Activated CD4-positive, CD25-positive, alpha-beta regulatory T cell treated with anti-CD3 and anti-CD28 coated beads, Interleukin-2, amount 50 U/mL, for 72 hours (primary cell): ENCODE measurements around the gene ITGA1.

Experiments
- DNase-seq: peaks from one replicate; pipeline ENCODE4 v3.0.0; 2021

ITGA1 gene

GRCh38 chr5:52977264-52977897, 189.7 kb downstream of the ITGA1 start:
- DNase-seq: no peak

GRCh38 chr5:52981507-52981906, 193.8 kb downstream of the ITGA1 start:
- DNase-seq: no peak

GRCh38 chr5:52983731-52984636, 196.3 kb downstream of the ITGA1 start:
- no peak for DNase-seq

- no peak for DNase-seq
These were observed 197.6 kb downstream of the ITGA1 start for GRCh38 chr5:52985306-52985705.

- DNase-seq: no peak
These were observed 200.1 kb downstream of the ITGA1 start for GRCh38 chr5:52987711-52988331.

DNA sequence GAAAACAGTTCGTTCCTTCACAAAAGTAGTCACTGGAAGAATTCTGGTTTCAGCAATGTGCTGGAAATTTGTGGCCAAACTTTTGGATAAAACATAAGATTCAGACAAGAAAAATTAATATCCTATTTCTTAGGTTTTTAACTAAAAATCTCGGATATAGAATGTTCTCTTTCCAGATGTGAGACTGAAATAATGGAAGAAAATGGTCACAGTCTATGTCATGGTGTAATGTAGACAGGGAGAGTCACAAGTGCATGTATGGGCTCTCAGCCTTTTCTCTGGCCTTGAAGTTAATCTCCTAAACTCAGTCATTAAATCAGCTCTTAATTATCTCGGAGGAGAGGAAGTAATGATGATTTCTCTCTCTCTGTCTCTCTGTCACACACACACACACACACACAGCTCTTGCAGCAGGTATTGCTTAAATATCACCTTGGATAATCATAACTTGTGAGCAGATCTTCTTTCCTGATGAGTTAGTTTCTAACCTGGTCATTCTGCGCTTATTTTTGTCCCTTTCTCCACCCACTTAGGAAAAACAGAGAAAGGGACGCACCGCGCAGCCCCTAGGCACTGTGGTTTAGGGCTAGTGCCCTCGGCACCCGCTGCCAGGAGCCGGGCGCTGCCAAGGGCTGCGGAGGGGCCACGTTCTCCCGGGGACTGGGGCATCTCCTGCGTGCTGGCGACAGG, 200.8 kb downstream of the ITGA1 start:
- peak; percentile 32 for DNase-seq

DNA sequence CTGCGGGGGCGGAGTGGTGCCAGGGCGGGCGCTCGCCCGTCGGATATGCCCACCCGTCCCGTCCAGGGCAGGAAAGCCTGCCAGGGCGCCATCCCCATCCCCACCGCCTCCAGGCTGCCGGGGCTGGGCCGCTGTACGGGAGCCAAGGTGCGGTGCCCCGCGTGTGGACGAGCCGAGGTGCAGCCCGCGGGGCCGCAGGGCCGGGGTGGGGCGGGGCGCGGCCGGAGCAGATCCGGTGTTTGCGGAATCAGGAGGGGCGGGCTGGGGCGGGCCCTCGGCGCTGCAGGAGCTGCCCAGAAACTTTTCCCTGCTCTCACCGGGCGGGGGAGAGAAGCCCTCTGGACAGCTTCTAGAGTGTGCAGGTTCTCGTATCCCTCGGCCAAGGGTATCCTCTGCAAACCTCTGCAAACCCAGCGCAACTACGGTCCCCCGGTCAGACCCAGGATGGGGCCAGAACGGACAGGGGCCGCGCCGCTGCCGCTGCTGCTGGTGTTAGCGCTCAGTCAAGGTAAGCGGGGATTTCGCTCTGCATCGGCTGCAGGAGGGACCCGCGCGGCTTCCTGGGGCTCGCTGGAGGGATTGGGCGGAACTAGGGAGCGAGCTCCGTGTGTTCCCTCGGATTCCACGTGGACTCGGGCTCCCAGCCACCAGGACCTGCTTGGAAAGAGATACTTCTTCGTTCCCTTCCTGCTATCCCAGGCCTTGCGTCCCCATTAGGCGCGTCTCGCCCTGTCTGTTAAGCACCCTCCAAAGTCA, 201.5 kb downstream of the ITGA1 start, which contains the start of gene ITGA2:
ITGA2 (plus strand) TSS at position 328 of the 756 bp plus-strand sequence; CDS start at position 445, 117 bp downstream.
- peak; percentile 34 for DNase-seq

- DNase-seq: no peak
These were observed 202.2 kb downstream of the ITGA1 start for GRCh38 chr5:52989781-52990527.

- no peak for DNase-seq
These were observed 202.8 kb downstream of the ITGA1 start for GRCh38 chr5:52990528-52990925.

GRCh38 chr5:52993367-52993766, 205.7 kb downstream of the ITGA1 start:
- DNase-seq: no peak

GRCh38 chr5:52994266-52994665, 206.6 kb downstream of the ITGA1 start:
- DNase-seq: no peak

DNA sequence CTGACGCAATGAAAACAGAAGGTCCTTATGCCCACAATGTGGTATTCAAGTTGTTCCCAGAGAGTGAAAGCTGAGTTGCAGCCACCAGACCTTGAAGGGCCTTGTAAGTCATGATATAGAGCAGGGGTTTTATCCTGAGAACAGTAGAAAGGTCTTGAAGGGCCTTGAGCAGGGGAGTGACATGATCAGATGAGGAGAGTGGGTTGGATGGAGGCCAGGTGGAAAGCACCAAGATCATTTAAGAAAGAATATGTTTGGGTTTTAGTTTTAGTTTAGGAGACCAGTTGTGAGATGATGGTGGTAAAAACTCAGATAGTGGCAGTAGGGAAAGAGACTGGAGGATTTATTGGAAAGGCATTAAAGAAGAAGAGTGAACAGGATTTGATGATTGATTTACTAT, 207.4 kb downstream of the ITGA1 start:
- DNase-seq: no peak

DNA sequence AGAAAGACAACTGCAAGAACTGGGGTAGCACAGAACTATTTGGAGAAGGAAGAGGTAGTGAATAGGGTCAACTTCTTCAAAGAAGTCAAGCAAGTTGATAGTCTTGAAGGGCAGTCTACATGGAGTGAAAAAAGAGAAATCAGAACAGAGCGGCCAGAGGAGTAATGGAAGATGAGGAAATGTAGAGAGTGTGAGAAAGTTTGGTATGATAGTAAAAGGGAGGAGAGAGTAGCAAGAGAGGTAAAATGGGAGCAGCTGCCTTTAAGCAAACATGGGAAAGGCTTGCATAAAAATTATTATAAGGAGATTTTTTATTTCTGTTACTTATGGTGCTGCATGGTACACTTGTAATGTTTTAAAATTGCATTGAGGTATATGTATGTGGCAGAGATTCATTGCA, 208.2 kb downstream of the ITGA1 start:
- no peak for DNase-seq

GRCh38 chr5:52996979-52997378, 209.3 kb downstream of the ITGA1 start:
- DNase-seq: no peak

DNA sequence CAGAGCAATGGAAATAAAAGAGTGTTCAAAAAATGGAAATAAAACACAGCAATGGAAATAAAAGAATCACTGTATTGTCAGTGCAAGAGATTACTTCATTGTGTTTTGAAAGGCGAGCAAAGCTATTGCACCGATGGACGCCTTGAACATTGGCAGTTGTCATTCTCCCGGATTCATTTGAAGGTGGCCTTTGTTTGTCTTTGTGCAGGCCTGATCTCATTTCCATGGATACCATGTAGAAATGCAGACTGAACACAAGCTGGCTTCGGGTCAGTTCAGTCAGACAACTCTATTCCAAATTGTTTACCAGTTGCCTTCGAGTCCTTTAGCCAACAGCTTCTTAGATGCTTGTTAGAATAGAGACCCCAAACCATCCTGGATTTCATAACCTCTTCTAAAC, 209.7 kb downstream of the ITGA1 start:
- DNase-seq: no peak

GRCh38 chr5:52998552-52999313, 211.0 kb downstream of the ITGA1 start:
- no peak for DNase-seq

DNA sequence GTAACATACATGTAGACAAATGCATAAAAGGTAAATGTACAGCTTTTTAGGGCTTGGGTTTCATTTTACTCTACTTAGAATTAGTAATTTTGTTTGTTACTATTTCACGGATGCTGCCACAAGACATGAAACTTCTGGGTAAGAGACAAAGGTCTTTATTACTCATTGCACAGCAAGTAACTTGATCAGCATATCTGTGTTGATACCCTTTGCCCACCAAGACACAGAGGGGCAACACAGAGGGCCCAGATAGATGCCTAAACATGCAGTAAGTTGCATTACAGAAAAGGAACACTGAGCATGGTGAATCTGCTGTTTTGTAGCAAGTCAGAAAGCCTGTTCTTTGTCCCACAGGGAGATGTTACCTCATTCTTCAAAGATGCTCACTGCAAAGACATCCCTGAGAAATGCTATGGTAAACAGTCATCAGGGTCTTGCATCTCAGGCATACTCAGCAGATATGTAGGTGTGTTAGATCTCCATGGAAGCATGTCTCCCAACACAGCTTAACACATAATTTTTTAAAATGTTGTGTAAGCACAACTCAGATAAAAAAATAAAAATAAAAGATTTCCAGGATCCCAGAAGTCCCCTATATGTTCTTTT, 211.7 kb downstream of the ITGA1 start:
- DNase-seq: no peak

GRCh38 chr5:53001541-53001940, 213.8 kb downstream of the ITGA1 start:
- no peak for DNase-seq

DNA sequence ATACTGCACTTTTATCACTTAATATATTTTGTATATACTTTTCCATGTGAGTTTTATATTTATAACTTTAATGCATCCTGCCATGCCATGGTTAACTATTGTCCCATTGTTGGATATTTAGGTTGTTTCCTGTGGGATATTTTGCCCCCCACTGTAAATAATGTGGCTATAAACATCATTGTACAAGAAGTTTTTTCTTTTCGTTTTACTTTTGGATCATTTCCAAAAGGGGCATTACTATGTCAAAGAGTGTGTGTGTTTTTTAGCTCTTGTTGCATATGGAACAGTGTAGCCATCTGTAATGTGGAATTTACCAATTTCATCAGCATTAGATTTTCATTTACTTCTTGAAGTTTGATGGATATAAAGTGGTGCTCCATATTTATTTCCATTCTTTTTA, 214.8 kb downstream of the ITGA1 start:
- no peak for DNase-seq

GRCh38 chr5:53003144-53003543, 215.4 kb downstream of the ITGA1 start:
- DNase-seq: no peak
